Activated CD8-positive, alpha-beta memory T cell treated with anti-CD3 and anti-CD28 coated beads, Interleukin-2, amount 50 U/mL, for 1 hour (primary cell): Measurements from ENCODE around the gene DNAJC30.

ENCODE experiments used
- DNase-seq: peaks from one replicate; pipeline ENCODE4 v3.0.0-alpha.2; 2020; ENCODE audit errors: extremely low read depth

The DNAJC30 gene

GRCh38 chr7:73649576-73649975 is 33.7 kb downstream of the DNAJC30 start:
- DNase-seq: no peak

- no peak for DNase-seq
These were observed 34.5 kb downstream of the DNAJC30 start for GRCh38 chr7:73648593-73649332.

GRCh38 chr7:73647725-73648592 is 35.3 kb downstream of the DNAJC30 start:
- no peak for DNase-seq

- DNase-seq: no peak
These were observed 36.2 kb downstream of the DNAJC30 start for GRCh38 chr7:73646785-73647724.

GRCh38 chr7:73645643-73646174 is 37.5 kb downstream of the DNAJC30 start:
- no peak for DNase-seq

GRCh38 chr7:73644688-73645286 is 38.5 kb downstream of the DNAJC30 start:
- DNase-seq: no peak

- DNase-seq: no peak
These were observed 40.4 kb downstream of the DNAJC30 start for GRCh38 chr7:73642834-73643233.

GRCh38 chr7:73638911-73639310 is 44.3 kb downstream of the DNAJC30 start:
- DNase-seq: no peak

- no peak for DNase-seq
These were observed 47.6 kb downstream of the DNAJC30 start for GRCh38 chr7:73635428-73636200.

- DNase-seq: no peak
These were observed 49.4 kb downstream of the DNAJC30 start for GRCh38 chr7:73633844-73634243.

GRCh38 chr7:73633323-73633722 is 49.9 kb downstream of the DNAJC30 start:
- no peak for DNase-seq

- DNase-seq: no peak
These were observed 51.7 kb downstream of the DNAJC30 start for GRCh38 chr7:73631558-73631957.
